NCI-H1436 treated with DMSO at 0.1 percent for 48 hours (cell line): ENCODE data around the gene MDFIC.

Experiments
- DNase-seq: peaks from one replicate; lab custom pipeline; 2025; lab: John Stamatoyannopoulos, UW

The MDFIC gene

GRCh38 chr7:114989531-114989930 lies 67.6 kb downstream of the MDFIC start:
- no peak for DNase-seq

- DNase-seq, result no peak
Observed at GRCh38 chr7:114997487-114998404, 75.9 kb downstream of the MDFIC start.

- no peak for DNase-seq
Observed at GRCh38 chr7:115004121-115004520, 82.2 kb downstream of the MDFIC start.

GRCh38 chr7:115005251-115005650 lies 83.4 kb downstream of the MDFIC start:
- DNase-seq, result no peak

GRCh38 chr7:115005953-115006352 lies 84.1 kb downstream of the MDFIC start:
- DNase-seq, result no peak

- no peak for DNase-seq
Observed at GRCh38 chr7:115007751-115008150, 85.9 kb downstream of the MDFIC start.

GRCh38 chr7:115008465-115009114 lies 86.7 kb downstream of the MDFIC start:
- DNase-seq, result no peak

GRCh38 chr7:115009139-115009538 lies 87.2 kb downstream of the MDFIC start:
- no peak for DNase-seq

- no peak for DNase-seq
Observed at GRCh38 chr7:115009736-115010440, 88.0 kb downstream of the MDFIC start.

GRCh38 chr7:115010441-115010820 lies 88.5 kb downstream of the MDFIC start:
- no peak for DNase-seq

- DNase-seq, result no peak
Observed at GRCh38 chr7:115013886-115014285, 92.0 kb downstream of the MDFIC start.

GRCh38 chr7:115014794-115015193 lies 92.9 kb downstream of the MDFIC start:
- DNase-seq, result no peak

GRCh38 chr7:115015619-115016018 lies 93.7 kb downstream of the MDFIC start:
- no peak for DNase-seq

- no peak for DNase-seq
Observed at GRCh38 chr7:115019882-115020605, 98.2 kb downstream of the MDFIC start.

GRCh38 chr7:115023219-115023618 lies 101.3 kb downstream of the MDFIC start:
- DNase-seq, result no peak

- DNase-seq, result no peak
Observed at GRCh38 chr7:115024276-115024675, 102.4 kb downstream of the MDFIC start.

GRCh38 chr7:115032715-115033703 lies 111.1 kb downstream of the MDFIC start:
- no peak for DNase-seq

- no peak for DNase-seq
Observed at GRCh38 chr7:115033917-115034459, 112.1 kb downstream of the MDFIC start.

GRCh38 chr7:115034515-115034914 lies 112.6 kb downstream of the MDFIC start:
- no peak for DNase-seq

- DNase-seq, result no peak
Observed at GRCh38 chr7:115037128-115037802, 115.4 kb downstream of the MDFIC start.
